ENCODE results near the gene HINT1. TPM values are rescaled to one million over a fixed set of nuclear protein-coding genes. Genes with fewer than 3 reads are reported as not detected.

HINT1 gene
- polyA plus RNA-seq, 3 donors: 148 to 223 (median 191) TPM

GRCh38 chr5:131200560-131200959 lies 35.5 kb upstream of the HINT1 start:
- intact Hi-C loops (cut with micrococcal nuclease): no loop called here
- no peak for TF ChIP-seq CTCF (IDR thresholded peaks at IDR 0.05)
- no peak for DNase-seq
- Histone ChIP-seq H3K4me3 (replicated peaks in 1 of 3; ENCODE audit: low read depth in 2 of 3, low read length in 3 of 3) (no peak overlapping the region), H3K27me3 (ENCODE audit: control insufficient read depth in 2 of 2, insufficient read depth in 2 of 2, low read length in 2 of 2) (no peaks in the 10 kb centered on the region), H3K79me2 (ENCODE audit: insufficient read depth, low read length) (no peaks in the 10 kb centered on the region), H3K4me1 (ENCODE audit: control insufficient read depth in 1 of 2, insufficient read depth in 2 of 2, low read length in 2 of 2) (no peaks in the 10 kb centered on the region), H3K9ac (ENCODE audit: insufficient read depth, low read length, poor library complexity, severe bottlenecking) (no peak overlapping the region), H3K9me3 (replicated peaks in 1 of 2; ENCODE audit: control insufficient read depth in 1 of 2, insufficient read depth in 1 of 2, low read length in 2 of 2) (no peaks in the 10 kb centered on the region), H3K36me3 (replicated peaks in 1 of 2; ENCODE audit: control insufficient read depth in 1 of 2, insufficient read depth in 2 of 2, low read length in 2 of 2) (no peaks in the 10 kb centered on the region), H3K27ac (ENCODE audit: low read depth in 1 of 2, low read length in 2 of 2) (no peak overlapping the region), H3K4me2 (replicated peaks; ENCODE audit: extremely low read depth, low read length, poor library complexity, severe bottlenecking) (no peak overlapping the region), H2AFZ (ENCODE audit: insufficient read depth, low read depth, low read length, poor library complexity, severe bottlenecking) (no peak overlapping the region), H4K20me1 (ENCODE audit: insufficient read depth, low read length) (no peaks in the 10 kb centered on the region)
- H3K9me3 Mint-ChIP-seq: no peaks in the 10 kb centered on the region
- no peak overlapping the region for H3K4me3 Mint-ChIP-seq
- no peaks in the 10 kb centered on the region for H3K27me3 Mint-ChIP-seq (ENCODE audit: low read depth in 3 of 3)
- no peaks in the 10 kb centered on the region for H3K4me1 Mint-ChIP-seq
- H3K36me3 Mint-ChIP-seq: peaks cover 4 to 7% of the 10 kb centered on the region in 2 donors
- H3K27ac Mint-ChIP-seq: no peak overlapping the region
- no CpG with 5 or more reads among the region's 3 CpGs for WGBS (ENCODE audit: insufficient coverage)

- Mint-ChIP-seq H3K9me3 (no peaks in the 10 kb centered on the region), H3K27ac (no peak overlapping the region), H3K36me3 (peaks cover 4 to 7% of the 10 kb centered on the region in 2 donors), H3K4me1 (no peaks in the 10 kb centered on the region), H3K4me3 (no peak overlapping the region), H3K27me3 (ENCODE audit: low read depth in 3 of 3) (no peaks in the 10 kb centered on the region)
- H3K4me3 ChIP-seq (replicated peaks in 1 of 3; ENCODE audit: low read depth in 2 of 3, low read length in 3 of 3): no peak overlapping the region
- H3K27ac ChIP-seq (ENCODE audit: low read depth in 1 of 2, low read length in 2 of 2): no peak overlapping the region
- H4K20me1 ChIP-seq (ENCODE audit: insufficient read depth, low read length): no peaks in the 10 kb centered on the region
- DNase-seq: no peak
- intact Hi-C loops (cut with micrococcal nuclease): no loop called here
- H3K36me3 ChIP-seq (replicated peaks in 1 of 2; ENCODE audit: control insufficient read depth in 1 of 2, insufficient read depth in 2 of 2, low read length in 2 of 2): no peaks in the 10 kb centered on the region
- no peaks in the 10 kb centered on the region for H3K27me3 ChIP-seq (ENCODE audit: control insufficient read depth in 2 of 2, insufficient read depth in 2 of 2, low read length in 2 of 2)
- H3K79me2 ChIP-seq (ENCODE audit: insufficient read depth, low read length): no peaks in the 10 kb centered on the region
- no peak overlapping the region for H3K9ac ChIP-seq (ENCODE audit: insufficient read depth, low read length, poor library complexity, severe bottlenecking)
- 79% methylated on average over 3 of the region's 5 CpGs for WGBS (ENCODE audit: insufficient coverage)
- no peak for TF ChIP-seq CTCF (IDR thresholded peaks at IDR 0.05)
- no peak overlapping the region for H3K4me2 ChIP-seq (replicated peaks; ENCODE audit: extremely low read depth, low read length, poor library complexity, severe bottlenecking)
- H3K9me3 ChIP-seq (replicated peaks in 1 of 2; ENCODE audit: control insufficient read depth in 1 of 2, insufficient read depth in 1 of 2, low read length in 2 of 2): no peaks in the 10 kb centered on the region
- no peaks in the 10 kb centered on the region for H3K4me1 ChIP-seq (ENCODE audit: control insufficient read depth in 1 of 2, insufficient read depth in 2 of 2, low read length in 2 of 2)
- H2AFZ ChIP-seq (ENCODE audit: insufficient read depth, low read depth, low read length, poor library complexity, severe bottlenecking): no peak overlapping the region
These were observed 33.6 kb upstream of the HINT1 start for GRCh38 chr5:131198625-131199024.

Measured in CD14-positive monocyte (primary cell).